ENCODE data around the gene ADAMTS17.
"Not testable (repeated sequence)": the region's sequence is repeated elsewhere in the genome, so short reads cannot be mapped to it uniquely, and the experiment has no call there.

The ADAMTS17 gene

GRCh38 chr15:100108846-100109245 is 232.9 kb downstream of the ADAMTS17 start:
- DNase-seq (ENCODE audit: low spot score): no peak

DNA sequence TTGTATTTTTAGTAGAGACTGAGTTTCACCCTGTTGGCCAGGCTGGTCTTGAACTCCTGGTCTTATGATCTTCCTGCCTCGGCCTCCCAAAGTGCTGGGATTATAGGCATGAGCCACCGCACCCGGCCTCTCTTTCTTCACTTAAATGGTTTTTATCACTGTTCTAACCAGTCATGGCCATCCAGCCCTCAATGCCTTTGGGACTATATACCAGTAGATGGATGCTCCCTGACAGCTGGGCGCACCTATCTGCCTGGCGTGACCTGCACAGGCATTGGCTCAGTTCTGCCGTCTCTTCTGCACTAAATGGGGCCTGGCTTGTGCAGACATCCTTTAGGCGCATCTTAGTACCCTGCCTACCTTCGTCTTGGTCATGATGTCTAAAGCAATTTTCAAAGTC is 233.4 kb downstream of the ADAMTS17 start:
- DNase-seq (ENCODE audit: low spot score): no peak

- no peak for DNase-seq (ENCODE audit: low spot score)
Measured at GRCh38 chr15:100107606-100108225, 234.1 kb downstream of the ADAMTS17 start.

- DNase-seq (ENCODE audit: low spot score): no peak
Measured at GRCh38 chr15:100107151-100107550, 234.6 kb downstream of the ADAMTS17 start.

DNA sequence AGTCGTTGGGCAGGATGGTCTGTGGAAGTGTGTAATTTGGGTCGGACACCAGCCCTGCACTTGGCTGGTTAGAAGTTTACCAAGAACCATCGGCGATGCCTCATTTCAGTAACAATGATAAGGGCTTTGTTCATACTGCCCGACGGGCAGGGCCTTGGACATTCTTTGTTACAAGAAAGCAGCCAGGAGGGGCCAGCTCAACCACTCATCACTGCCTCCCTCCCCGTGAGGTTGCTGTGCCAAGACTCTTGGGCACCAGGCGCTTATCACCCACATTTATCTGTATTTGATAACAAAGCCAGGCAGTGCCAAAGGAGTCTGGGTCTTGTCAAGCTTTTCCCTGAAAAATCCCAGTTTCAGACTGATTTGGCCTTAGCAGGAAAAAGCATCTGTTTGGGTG is 235.0 kb downstream of the ADAMTS17 start:
- DNase-seq (ENCODE audit: low spot score): no peak

DNA sequence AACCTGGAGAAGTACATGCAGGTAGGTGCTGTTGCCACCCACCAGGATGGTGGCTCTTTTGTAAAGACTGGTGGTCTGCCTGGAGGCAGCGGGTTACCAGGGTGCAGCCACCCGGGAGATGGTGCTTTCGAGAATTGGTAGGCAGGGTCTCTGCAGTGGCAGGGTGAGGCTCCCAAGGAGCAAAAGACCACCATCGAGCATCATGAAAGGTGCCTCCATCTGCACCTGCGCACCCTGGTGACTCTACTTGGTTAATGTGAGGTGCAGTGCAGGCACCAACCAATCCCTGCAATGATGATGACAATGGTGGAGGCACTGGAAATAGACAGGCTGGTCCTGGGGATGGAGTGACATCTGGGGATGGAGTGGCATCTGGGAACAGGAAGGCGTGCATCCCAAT is 236.7 kb downstream of the ADAMTS17 start:
- no peak for DNase-seq (ENCODE audit: low spot score)

DNA sequence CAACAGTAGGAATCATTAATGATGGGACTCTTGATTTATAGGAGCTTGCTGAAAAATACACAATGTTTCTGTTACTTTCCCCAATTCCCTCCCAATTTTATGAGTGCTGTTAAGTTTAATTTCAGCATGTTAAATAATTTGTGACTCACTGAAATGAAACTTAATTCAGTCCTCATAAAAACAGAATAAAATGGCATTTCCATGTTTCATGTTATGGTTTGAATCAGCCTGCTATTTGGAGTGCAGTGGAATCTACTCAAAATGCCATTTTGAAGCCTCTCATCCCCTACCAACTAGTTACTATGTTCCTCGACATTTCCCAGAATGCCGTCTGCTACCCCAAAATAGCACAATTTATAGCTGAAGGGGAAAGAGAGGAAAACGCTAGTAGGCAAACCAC is 237.5 kb downstream of the ADAMTS17 start:
- no peak for DNase-seq (ENCODE audit: low spot score)

GRCh38 chr15:100103828-100104227 is 237.9 kb downstream of the ADAMTS17 start:
- no peak for DNase-seq (ENCODE audit: low spot score)

DNA sequence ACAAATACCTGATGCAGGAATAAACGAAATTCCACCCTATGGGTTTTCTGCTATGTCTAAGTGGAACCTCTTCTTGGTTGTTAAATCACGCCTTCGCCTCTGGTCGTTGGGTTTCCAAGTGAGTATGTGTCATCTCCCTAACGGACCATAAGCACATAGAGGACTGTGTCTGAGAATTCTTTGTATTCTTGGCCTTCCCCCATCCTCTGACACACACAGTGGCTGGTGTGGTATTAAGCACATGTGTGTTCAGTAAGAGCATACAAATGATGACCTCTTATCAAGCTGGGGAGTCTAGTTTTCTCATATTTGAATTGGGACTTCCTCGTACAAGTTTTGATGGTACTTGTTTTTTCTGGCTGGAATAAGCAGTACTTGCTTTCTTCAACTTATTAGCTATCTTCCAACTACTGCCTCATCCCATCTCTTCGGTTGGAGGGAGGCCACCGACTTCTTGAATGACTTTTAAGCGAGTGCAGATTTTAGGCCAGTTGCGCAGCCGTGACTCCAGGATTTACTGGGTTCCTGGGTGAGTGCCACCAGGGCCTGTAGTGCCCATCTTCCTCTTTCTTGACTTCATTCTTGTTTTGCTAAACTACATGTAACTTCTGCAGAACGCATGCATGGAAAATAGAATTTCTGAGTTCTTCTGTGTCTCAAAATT is 240.2 kb downstream of the ADAMTS17 start:
- DNase-seq (ENCODE audit: low spot score): no peak

GRCh38 chr15:100100926-100101325 is 240.8 kb downstream of the ADAMTS17 start:
- DNase-seq (ENCODE audit: low spot score): no peak

DNA sequence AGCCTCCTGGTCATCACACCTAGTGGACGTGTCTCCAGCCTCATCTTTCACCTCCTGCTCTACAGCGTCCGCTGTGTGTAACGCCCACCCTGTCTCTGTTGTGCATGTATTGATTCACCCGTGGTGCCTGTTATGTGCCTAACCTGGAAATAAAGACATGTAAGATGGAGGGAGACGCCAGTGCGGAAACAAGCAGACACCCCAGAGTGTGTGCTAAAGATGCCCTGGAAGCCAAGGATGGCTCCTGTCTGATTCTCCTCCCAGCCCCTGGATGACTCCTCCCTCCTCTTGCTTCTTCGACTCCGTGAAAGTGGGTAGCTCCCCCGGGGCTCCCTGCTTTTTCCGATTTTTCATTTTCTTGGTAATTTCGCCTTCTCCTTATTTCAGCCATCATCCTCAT is 241.8 kb downstream of the ADAMTS17 start:
- DNase-seq (ENCODE audit: low spot score): no peak

DNA sequence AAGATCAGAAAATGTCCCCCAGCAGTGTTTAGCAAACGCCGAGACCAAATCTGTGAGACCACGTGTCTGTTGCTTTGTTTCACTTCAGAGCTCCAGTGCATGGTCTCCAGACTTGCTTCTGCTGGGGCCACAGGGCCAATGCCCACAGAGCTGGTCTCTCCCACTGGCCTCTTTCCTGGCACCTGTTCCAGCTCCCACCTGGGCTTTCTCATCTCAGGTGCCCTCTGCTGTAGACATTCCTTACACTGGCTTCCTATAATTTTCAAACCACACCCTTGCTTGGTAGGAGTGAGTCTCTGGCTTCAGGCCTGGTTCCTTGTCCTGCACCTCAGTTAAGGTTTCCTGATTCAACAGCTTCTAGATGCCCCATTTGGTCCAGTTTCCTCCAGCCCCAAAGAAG is 243.1 kb downstream of the ADAMTS17 start:
- DNase-seq (ENCODE audit: low spot score): no peak

GRCh38 chr15:100097342-100098127 is 244.2 kb downstream of the ADAMTS17 start:
- no peak for DNase-seq (ENCODE audit: low spot score)

DNA sequence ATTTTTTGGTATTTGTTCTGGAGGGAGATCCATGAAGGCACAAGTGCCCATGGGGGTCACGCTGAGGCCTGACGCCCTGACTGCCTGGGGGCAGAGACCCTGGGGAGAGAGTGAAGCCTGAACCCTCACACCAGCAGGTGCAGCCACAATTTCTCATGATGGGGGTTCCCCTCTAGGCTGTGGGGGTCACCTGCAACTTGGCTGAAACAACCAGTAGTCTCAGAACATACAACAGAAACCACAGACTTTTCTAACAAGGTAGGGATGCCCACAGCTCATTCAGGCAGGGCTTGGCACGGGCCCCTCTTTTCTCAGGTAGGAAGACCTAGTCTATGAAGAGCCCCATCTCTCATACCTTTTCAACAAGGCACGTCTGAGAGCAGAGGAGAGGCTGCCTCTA is 245.1 kb downstream of the ADAMTS17 start:
- no peak for DNase-seq (ENCODE audit: low spot score)

DNA sequence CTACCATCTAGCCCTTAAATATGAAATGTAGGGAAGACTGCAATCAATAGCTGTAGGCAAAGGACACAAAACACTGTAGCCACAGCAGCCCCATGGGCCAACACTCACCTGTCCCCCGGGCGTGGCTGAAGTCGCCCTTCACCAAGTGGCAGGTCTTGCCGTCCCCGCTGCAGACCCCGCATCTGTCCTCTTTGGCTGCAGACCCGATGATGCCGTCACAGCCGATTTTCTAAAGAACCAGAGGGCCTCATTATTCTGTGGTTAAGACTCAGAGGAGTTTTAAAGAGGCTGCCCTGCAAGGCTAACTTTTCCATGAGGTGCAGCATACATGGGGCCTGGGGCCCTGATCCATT is 245.6 kb downstream of the ADAMTS17 start:
- DNase-seq (ENCODE audit: low spot score): no peak

DNA sequence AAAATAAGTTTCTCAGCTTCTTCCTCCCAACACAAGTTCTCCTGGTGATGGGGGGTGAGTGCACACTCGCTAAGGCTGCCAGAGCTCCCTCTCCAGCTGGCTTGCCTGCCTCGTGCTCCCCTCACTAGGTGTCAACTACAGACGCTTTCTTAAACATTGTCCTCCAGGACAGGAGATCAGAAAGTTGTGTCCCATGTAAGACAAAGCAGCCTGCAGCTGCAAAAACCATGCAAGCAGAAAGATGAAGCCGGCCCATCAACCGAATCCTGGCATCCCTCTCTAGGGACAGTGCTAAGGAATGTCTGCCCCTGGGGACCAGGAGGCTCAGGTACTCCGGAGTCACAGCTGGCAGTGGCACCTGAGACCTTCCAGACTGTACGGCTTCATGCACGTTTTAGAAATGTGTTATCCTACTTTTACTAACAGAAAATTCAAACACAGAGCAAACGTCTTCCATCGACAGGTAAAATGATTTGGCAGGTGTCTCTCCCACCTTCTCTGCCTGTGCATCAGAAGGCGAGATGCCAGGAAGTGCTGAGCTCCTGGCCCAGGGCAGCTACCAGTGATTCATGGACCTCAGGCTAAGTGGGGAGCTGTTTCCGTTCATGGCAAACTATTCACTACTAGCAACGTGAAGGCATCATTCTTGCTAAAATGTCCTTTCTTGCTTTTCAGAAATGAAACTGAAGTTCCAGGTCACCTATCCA is 246.1 kb downstream of the ADAMTS17 start:
- no peak for DNase-seq (ENCODE audit: low spot score)

DNA sequence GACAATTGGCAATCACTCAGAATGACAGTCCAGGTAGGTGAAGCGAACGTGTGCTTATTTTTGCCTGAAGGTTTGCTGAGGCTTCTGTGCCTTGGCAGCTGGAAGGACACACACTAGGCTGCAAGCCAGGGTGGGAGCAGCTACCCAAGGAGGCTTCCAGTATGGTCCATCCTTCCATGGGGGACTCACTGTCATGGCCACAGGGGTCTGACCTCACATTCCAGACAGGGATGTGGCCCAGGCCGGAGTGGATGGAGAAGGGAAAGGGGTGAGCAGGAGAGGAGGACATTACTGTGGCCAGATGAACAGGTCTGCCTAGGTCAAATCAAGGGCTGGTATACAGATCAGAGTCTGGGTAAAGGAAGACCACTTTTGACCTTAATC is 247.7 kb downstream of the ADAMTS17 start:
- no peak for DNase-seq (ENCODE audit: low spot score)

- DNase-seq (ENCODE audit: low spot score): no peak
Measured at GRCh38 chr15:100093211-100094126, 248.3 kb downstream of the ADAMTS17 start.

- no peak for DNase-seq (ENCODE audit: low spot score)
Measured at GRCh38 chr15:100092034-100092433, 249.7 kb downstream of the ADAMTS17 start.

- DNase-seq (ENCODE audit: low spot score): no peak
Measured at GRCh38 chr15:100090411-100090810, 251.4 kb downstream of the ADAMTS17 start.

- DNase-seq (ENCODE audit: low spot score): not testable (repeated sequence)
Measured at GRCh38 chr15:100084042-100084821, 257.5 kb downstream of the ADAMTS17 start.

All from CD4-positive, alpha-beta T cell treated with Interleukin-15 for 4 hours (primary cell).